HG03571 (cell line): ENCODE measurements around the gene CLSTN1.

ENCODE experiments used
- ATAC-seq: cut with Tn5 transposase; IDR thresholded peaks from one replicate; pipeline ENCODE4 v1.9.1; 2021; ENCODE audit not compliant: unreplicated experiment

The CLSTN1 gene

GRCh38 chr1:9852004-9852403 is 28.2 kb upstream of the CLSTN1 start:
- ATAC-seq: no peak

GRCh38 chr1:9850442-9851162 is 26.8 kb upstream of the CLSTN1 start:
- no peak for ATAC-seq

DNA sequence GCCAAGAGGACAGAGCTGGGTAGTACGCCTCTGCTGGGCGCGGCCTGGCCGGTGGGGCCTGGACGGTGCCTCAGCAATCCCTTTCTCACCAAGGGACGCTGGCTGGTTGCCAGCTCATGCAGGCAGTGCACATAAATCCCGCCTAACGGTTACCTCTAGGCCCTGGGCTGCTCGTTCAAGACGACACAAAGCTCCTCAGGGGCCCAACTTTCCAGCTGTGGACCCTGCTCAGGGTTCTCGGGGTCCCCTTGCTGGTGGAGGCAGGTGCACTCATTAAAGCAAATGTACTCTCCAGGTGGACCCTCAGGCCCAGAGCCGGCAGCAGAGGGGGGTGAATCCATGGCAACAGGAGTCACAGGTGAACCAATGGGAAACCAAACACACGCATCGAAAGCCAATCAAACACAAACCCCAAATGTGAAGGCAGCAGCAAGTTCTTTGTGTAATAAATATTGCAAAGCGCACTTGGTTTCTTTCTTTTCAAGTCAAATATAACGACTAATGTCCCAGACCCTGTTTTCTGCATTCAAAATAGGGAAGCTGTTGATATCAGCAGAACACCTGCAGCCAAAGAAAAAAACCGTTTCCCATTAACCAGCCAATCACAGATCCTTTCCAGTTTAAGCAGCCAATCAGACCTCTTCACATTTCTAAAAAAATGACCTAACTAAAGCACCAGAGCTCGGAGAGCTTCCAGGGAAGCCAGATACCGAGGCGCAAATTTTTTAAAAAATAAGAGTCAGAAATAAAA is 26.1 kb upstream of the CLSTN1 start:
- ATAC-seq: no peak

DNA sequence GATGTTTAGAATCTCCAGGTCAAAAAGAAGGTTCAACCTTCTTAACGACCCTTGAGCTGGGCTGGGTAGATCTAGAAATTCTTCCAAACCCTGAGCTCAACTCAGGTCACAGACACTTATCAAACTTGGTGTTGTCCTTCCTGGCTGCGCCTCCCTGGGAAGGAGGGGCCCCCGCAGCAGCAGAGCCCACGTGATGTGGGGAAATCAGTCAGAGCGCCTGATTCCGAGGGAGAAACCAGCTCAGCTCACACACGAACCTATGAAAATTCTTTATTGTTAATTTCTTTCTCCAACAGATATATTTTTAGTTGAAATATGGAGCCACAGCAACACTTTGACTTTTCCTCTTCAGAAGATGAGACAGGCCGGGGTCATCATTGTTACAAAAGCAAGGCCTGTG is 24.3 kb upstream of the CLSTN1 start:
- no peak for ATAC-seq

DNA sequence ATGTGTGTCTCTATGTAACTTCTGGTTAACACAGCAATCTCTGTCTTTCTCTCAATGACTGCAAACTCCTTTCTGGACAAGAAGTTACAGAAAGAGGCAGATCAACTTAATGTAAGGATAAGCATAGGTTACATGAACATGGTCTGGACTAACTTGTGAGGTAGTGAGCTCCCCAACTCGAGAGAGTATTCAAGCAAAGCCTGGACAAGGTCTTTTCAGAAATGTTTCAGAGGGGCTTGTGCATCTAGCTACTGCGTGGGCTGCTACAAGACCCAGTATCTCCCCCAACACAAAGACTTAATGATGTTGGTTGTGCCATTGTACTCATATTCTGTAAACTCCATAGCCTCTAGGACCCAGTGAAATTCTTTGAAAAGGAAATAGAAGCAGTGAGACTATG is 23.5 kb upstream of the CLSTN1 start:
- ATAC-seq: no peak

DNA sequence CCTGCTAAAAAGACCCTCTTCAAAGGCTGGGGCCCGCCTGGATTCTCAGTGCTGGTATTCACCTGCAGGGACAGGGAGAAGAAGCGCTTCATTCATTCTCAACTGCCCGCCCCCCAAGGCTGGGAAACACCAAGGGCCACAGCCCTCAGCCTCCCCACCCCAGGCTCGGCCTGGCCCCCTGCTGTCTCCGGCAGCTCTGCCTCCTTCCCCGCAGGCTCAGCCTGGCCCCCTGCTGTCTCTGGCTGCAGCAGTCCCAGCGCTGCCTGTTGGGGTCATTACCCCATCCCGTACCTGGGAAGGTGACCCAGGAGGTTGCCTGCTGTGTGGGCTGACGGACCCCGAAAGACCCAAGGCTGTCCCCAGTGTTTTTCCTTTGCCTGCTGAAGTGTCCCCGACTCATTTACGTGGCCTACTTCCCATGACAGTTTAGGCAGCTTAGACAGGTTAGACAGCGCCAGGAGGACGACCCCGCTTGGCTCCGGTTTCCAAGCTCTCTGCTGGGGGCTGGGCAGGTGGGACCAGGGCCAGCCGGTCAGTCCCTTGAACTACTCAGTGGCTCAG is 22.9 kb upstream of the CLSTN1 start:
- ATAC-seq: no peak

GRCh38 chr1:9845914-9846313 is 22.1 kb upstream of the CLSTN1 start:
- no peak for ATAC-seq

DNA sequence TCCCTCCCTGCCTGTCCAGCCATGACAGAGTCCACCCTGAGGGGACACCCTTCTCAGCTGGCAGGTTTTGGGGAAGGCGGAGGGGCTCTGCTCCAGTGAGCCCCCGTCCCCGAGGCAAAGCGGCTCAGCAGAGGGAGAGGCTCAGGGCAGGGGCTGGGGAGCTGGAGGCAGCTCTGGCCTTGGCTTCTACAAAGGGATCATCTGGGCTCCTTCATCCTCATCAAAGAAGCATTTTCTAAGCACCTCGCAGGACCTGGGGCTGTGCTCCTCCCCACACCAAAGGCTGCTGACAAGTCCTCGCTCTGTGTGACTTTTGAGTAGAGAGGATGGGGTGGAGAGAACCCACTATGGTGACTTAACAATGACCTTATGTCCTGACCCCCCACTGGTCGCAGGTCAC is 21.0 kb upstream of the CLSTN1 start:
- ATAC-seq: no peak

DNA sequence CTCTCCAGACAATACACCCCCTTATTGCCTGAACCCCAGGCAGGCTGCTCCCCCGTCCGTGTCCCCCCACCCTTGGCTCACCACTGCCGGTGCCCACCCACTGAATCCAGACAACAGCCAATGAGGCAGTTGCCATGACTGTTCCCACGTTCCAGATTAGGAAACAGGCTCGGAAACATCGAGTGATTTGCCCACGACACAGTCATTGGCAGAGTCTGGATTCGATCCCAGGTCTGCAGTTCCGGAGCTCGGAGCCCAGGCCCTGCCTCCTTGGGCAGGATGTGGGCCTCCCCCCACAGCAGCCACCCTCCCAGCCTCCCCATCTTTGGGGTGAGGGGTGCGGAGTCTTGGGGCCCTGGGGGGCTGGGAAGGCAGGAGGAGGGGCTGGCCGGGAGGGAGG is 20.3 kb upstream of the CLSTN1 start:
- ATAC-seq: no peak

GRCh38 chr1:9843576-9843945 is 19.8 kb upstream of the CLSTN1 start:
- ATAC-seq: no peak

GRCh38 chr1:9842781-9843575 is 19.2 kb upstream of the CLSTN1 start:
- no peak for ATAC-seq

DNA sequence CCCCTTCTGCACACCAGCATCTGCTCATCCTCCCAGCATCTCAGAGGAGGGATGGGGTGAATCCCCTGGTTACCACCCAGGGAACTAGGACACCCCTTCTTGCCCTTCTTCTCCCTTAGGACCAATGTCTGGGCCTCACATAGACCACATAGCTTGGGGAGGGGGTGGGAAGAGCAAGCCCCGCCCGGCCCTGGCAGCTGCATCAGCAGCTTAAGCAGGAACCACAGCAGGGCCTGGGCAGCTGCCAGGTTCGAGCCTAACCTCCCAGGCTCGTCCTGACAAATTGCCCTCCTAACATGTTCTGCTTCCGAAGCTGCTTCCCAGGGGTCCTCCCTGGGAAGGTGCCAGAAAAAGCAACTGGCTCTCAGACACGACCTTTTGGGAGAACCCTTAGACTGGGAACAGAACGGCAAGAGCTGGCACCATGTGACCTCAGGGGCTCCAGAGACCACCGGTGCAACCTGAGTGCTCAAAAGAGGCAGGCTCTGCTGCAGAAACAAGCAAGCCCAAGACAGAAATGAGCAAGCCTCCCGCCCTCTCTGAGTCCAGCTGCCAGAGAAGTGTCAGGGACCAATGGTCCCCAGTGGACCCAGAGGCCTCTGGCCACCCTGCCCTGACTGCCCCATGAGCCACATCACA is 18.4 kb upstream of the CLSTN1 start:
- no peak for ATAC-seq

GRCh38 chr1:9841460-9841859 is 17.7 kb upstream of the CLSTN1 start:
- no peak for ATAC-seq

GRCh38 chr1:9840176-9840575 is 16.4 kb upstream of the CLSTN1 start:
- no peak for ATAC-seq

GRCh38 chr1:9838946-9839345 is 15.2 kb upstream of the CLSTN1 start:
- no peak for ATAC-seq

DNA sequence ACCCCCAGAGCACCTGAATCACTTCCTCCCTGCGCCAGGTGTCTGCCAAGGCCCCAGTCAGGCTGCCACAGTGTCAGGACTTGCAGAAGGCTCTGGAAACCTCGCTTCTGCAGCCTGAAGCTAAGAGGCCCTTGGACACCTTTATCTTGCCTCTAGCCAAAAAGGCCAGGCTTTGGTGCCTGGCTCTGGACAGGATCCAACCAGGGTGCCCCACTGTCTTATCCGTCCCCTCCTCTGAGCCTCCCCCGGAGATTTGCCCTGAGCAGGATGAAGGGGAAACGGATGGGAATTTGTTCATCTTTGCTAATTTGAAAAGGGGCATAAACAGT is 12.8 kb upstream of the CLSTN1 start:
- no peak for ATAC-seq

- ATAC-seq: no peak
These were observed 12.2 kb upstream of the CLSTN1 start for GRCh38 chr1:9835758-9836631.

GRCh38 chr1:9835404-9835757 is 11.6 kb upstream of the CLSTN1 start:
- no peak for ATAC-seq

GRCh38 chr1:9833632-9834031 is 9.9 kb upstream of the CLSTN1 start:
- ATAC-seq: no peak

DNA sequence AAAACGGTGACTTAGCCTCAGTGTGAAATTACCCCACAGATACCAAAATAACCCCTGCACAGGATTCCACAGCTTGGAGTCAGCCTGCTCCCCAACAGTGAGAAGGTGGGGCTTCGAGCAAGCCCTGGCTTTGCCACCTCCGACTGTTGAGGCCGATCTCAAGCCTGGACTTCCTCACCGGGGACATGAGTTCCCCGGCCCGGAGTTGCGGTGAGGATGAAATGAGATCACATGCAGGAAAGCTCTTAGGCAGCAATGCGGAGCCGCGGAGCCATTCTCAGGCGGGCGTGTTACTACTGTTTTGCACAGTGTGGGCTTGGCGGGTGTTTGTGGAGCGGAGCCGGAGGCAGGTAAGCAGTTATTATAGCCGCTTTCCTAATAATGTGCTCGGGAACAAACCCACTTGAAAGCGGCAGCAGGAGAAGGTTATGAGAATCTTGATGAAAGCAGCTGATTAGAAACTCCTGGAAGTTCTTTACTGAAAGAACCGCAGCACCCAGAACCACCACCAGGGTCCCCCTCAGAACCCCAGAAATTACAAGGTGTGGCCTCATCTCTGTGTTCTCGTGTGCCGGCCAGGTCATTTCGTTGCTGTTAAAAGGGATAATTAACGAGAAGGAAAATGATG is 3.9 kb upstream of the CLSTN1 start:
- no peak for ATAC-seq
